ENCODE measurements around the gene AFM. TPM values are rescaled to one million over a fixed set of nuclear protein-coding genes. Genes with fewer than 3 reads are reported as not detected.

The AFM gene
- total and polyA plus RNA-seq, 2 of the 8 experiments (the other 6 are each of a cell fraction or from before 2014, with no cell fraction given) = not detected

DNA sequence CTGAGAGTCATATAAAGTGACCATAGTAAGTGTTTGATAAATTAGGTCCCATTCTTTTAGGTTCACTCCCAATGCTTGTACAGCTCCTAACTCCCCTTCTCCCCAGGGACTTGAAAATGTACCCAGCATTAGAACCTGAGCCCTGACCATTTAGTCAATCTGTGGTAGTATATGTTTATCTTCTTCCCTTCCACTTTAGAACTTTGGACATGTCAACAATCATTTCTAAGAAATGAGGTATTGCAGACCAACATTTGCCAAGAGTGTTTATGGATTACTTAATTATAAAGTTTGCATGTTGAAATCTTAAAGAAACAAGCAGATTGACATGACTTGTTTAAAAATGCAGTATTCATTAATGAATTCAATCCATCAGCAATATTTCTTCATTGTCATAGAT lies 26.0 kb downstream of the AFM start (continued):
- no peak for TF ChIP-seq SRF (IDR thresholded peaks at IDR 0.05; ENCODE audit: low read depth, low read length)
- no peak for TF ChIP-seq CEBPB (IDR thresholded peaks at IDR 0.05; ENCODE audit: low read depth, low read length)
- TF ChIP-seq CBX5 (IDR thresholded peaks at IDR 0.05; ENCODE audit: low read depth, low read length) = no peak
